Effector CD4-positive, alpha-beta T cell (primary cell): ENCODE results near the gene MDK.

Experiments
- DNase-seq: peaks from one replicate; pipeline ENCODE4 v3.0.0-alpha.2; 2020

Gene MDK

GRCh38 chr11:46407635-46408034 is 26.2 kb downstream of the MDK start:
- DNase-seq: no peak

- DNase-seq: no peak
Measured at GRCh38 chr11:46408407-46408986, 27.0 kb downstream of the MDK start.

GRCh38 chr11:46410021-46410420 is 28.6 kb downstream of the MDK start:
- DNase-seq: no peak

- DNase-seq: no peak
Measured at GRCh38 chr11:46413760-46414465, 32.4 kb downstream of the MDK start.

GRCh38 chr11:46414466-46414796 is 33.0 kb downstream of the MDK start:
- no peak for DNase-seq

- DNase-seq: no peak
Measured at GRCh38 chr11:46414879-46415278, 33.4 kb downstream of the MDK start.

GRCh38 chr11:46417711-46418110 is 36.2 kb downstream of the MDK start:
- DNase-seq: no peak

- DNase-seq: no peak
Measured at GRCh38 chr11:46418751-46419150, 37.3 kb downstream of the MDK start.

GRCh38 chr11:46420513-46420912 is 39.0 kb downstream of the MDK start:
- no peak for DNase-seq

- DNase-seq: no peak
Measured at GRCh38 chr11:46421257-46421880, 39.9 kb downstream of the MDK start.

- no peak for DNase-seq
Measured at GRCh38 chr11:46422588-46422987, 41.1 kb downstream of the MDK start.

GRCh38 chr11:46426233-46426991 is 44.9 kb downstream of the MDK start:
- no peak for DNase-seq

- DNase-seq: no peak
Measured at GRCh38 chr11:46427364-46427763, 45.9 kb downstream of the MDK start.

- DNase-seq: no peak
Measured at GRCh38 chr11:46429717-46430116, 48.2 kb downstream of the MDK start.

GRCh38 chr11:46431211-46431610 is 49.7 kb downstream of the MDK start:
- DNase-seq: no peak
